CD4-positive, CD25-positive, alpha-beta regulatory T cell (primary cell): ENCODE data around the gene MRPS30. TPM values are rescaled to one million over a fixed set of nuclear protein-coding genes. Genes with fewer than 3 reads are reported as not detected.
"Not testable (repeated sequence)": the region's sequence is repeated elsewhere in the genome, so short reads cannot be mapped to it uniquely, and the experiment has no call there.

ENCODE experiments used
- ATAC-seq, 2 donors: fragments of 150-1000 bp; cut with Tn5 transposase; one replicate each; pipeline ENCODE4 v1.10.0; 2021; ENCODE audit warnings: low read depth in 2 of 2, moderate number of reproducible peaks in 2 of 2, moderate library complexity in 1 of 2
- DNase-seq, 3 donors: peaks; one replicate each; pipeline versions ENCODE4 v3.0.0 to v3.0.0-alpha.2; 2012 to 2022; ENCODE audit warnings: mixed read lengths in 1 of 3
- H3K27ac ChIP-seq: one replicate; pipeline ENCODE4 v1.7.0; 2013; ENCODE audit warnings: mild to moderate bottlenecking, low read length; ENCODE audit not compliant: insufficient read depth, poor library complexity, severe bottlenecking
- H3K27me3 ChIP-seq: one replicate; pipeline ENCODE4 v1.7.0; 2013; ENCODE audit warnings: low read length; ENCODE audit not compliant: control insufficient read depth, insufficient read depth
- H3K36me3 ChIP-seq: one replicate; pipeline ENCODE4 v1.7.0; 2013; ENCODE audit warnings: mild to moderate bottlenecking, low read length, moderate library complexity; ENCODE audit not compliant: control insufficient read depth, insufficient read depth
- H3K4me1 ChIP-seq: 2 replicates; pipeline ENCODE4 v1.7.0; 2013; ENCODE audit warnings: mild to moderate bottlenecking, low read length; ENCODE audit not compliant: insufficient read depth, control insufficient read depth, poor library complexity, severe bottlenecking
- H3K4me3 ChIP-seq: one replicate; pipeline ENCODE4 v1.7.0; 2013; ENCODE audit warnings: low read depth, mild to moderate bottlenecking, low read length, moderate library complexity
- H3K9me3 ChIP-seq, 2 experiments: 1 replicate in 1 of 2; 2 replicates in 1 of 2; pipeline ENCODE4 v1.7.0; 2013; ENCODE audit warnings: low read length in 2 of 2, mild to moderate bottlenecking in 1 of 2, moderate library complexity in 1 of 2; ENCODE audit not compliant: control insufficient read depth in 2 of 2
- H3K27ac Mint-ChIP-seq, 3 donors: one replicate each; pipeline ENCODE4 v1.8.0; 2020 to 2022; ENCODE audit warnings: mild to moderate bottlenecking in 3 of 3, mixed read lengths in 3 of 3, moderate library complexity in 2 of 3
- H3K27me3 Mint-ChIP-seq: one replicate; pipeline ENCODE4 v1.8.0; 2022; ENCODE audit warnings: mild to moderate bottlenecking, mixed read lengths
- H3K36me3 Mint-ChIP-seq: one replicate; pipeline ENCODE4 v1.8.0; 2020; ENCODE audit warnings: mixed read lengths
- H3K4me1 Mint-ChIP-seq, 4 donors: one replicate each; pipeline ENCODE4 v1.8.0; 2020 to 2022; ENCODE audit warnings: mixed read lengths in 4 of 4, mild to moderate bottlenecking in 1 of 4
- H3K4me3 Mint-ChIP-seq, 4 donors: one replicate each; pipeline ENCODE4 v1.8.0; 2020 to 2022; ENCODE audit warnings: mild to moderate bottlenecking in 4 of 4, mixed read lengths in 4 of 4, moderate library complexity in 3 of 4
- H3K9me3 Mint-ChIP-seq, 7 donors: one replicate each; pipeline ENCODE4 v1.8.0; 2020 to 2022; ENCODE audit warnings: mixed read lengths in 7 of 7, mild to moderate bottlenecking in 3 of 7, moderate library complexity in 2 of 7
- polyA plus RNA-seq, 4 donors: library from polyadenylated mRNA; unstranded; fragments of 300-500 nt; fragmentation: Illumina TruSeq; gene quantifications; one replicate each; pipeline ENCODE4 v1.2.3, GENCODE V29; 2021
- total RNA-seq: library from RNA; stranded (reverse); gene quantifications from one replicate; pipeline ENCODE4 v1.2.3, GENCODE V29; 2022

MRPS30 gene
- total and polyA plus RNA-seq, 5 donors from 2014 or later, result 42.5 to 75.4 (median 71.3) TPM

GRCh38 chr5:44783634-44784315, 25.0 kb upstream of the MRPS30 start:
- H3K27ac ChIP-seq, result no peak overlapping the region
- no peak overlapping the region for H3K4me3 Mint-ChIP-seq
- H3K9me3 ChIP-seq, result peaks cover 0 to 2% of the 10 kb centered on the region in 2 experiments
- H3K27me3 ChIP-seq, result no peaks in the 10 kb centered on the region
- no peak for DNase-seq
- H3K4me1 ChIP-seq, result no peaks in the 10 kb centered on the region
- no peak for ATAC-seq
- no peaks in the 10 kb centered on the region for H3K27me3 Mint-ChIP-seq
- peaks cover 0 to 9% (median 3%) of the 10 kb centered on the region in 7 donors for H3K9me3 Mint-ChIP-seq
- H3K36me3 Mint-ChIP-seq, result no peaks in the 10 kb centered on the region
- no peak overlapping the region for H3K4me3 ChIP-seq
- no peaks in the 10 kb centered on the region for H3K4me1 Mint-ChIP-seq
- H3K27ac Mint-ChIP-seq, result no peak overlapping the region
- H3K36me3 ChIP-seq, result no peaks in the 10 kb centered on the region

DNA sequence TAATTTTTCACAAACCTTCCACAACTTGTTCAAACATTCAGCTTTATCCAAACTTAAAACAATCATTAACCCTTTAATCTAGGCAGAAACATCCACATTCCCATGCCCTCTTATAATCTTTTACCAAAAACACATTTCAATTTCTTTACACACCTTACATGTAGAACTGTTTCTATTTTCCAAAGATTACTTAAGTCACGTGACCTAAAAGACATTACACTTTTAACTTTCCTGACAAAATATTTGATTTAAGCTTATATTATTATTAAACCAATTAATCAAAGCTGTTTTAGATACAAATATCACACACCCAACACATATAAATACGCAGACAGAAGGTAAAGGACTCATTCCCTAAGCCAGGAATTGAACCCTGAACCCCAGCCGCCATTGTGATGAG, 21.0 kb upstream of the MRPS30 start:
- no peak overlapping the region for H3K27ac ChIP-seq
- peaks cover 0 to 2% of the 10 kb centered on the region in 2 experiments for H3K9me3 ChIP-seq
- H3K36me3 ChIP-seq, result no peaks in the 10 kb centered on the region
- H3K4me1 ChIP-seq, result no peaks in the 10 kb centered on the region
- Mint-ChIP-seq H3K27me3 (peaks cover 5% of the 10 kb centered on the region), H3K27ac (no peak overlapping the region), H3K4me1 (no peaks in the 10 kb centered on the region), H3K4me3 (no peak overlapping the region), H3K36me3 (no peaks in the 10 kb centered on the region), H3K9me3 (peaks cover 0 to 23% (median 7%) of the 10 kb centered on the region in 7 donors)
- DNase-seq, result no peak
- no peak overlapping the region for H3K4me3 ChIP-seq
- H3K27me3 ChIP-seq, result no peaks in the 10 kb centered on the region
- no peak for ATAC-seq

DNA sequence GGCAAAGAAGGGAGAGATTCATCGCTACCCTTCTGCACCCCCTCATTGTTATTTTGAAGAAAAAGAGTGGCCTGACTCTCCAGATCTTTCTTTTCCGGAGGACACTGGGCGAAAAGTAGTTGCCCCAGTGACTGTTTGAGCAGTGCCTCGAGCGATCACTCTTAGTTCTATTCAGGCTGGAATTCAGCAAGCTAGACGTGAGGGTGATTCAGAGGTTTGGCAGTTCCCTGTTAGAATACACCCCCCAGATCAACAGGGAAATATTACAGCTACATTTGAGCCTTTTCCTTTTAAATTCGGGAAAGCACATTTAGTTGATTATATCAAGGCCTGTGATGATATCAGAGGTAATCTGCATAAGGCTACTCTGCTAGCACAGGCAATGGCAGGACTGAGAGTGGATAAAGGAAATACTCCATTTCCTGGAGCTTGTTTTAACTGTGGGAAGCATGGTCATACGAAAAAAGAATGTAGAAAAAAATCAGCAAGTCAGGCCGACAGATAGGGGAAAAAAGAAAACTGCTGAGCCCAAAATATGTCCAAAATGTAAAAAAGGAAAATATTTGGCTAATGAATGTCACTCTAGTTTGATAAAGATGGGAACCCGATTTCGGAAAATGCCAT, 19.3 kb upstream of the MRPS30 start:
- not testable (repeated sequence) for H3K36me3 Mint-ChIP-seq, H3K27ac Mint-ChIP-seq, H3K9me3 ChIP-seq, H3K27me3 ChIP-seq, H3K4me1 ChIP-seq, H3K4me3 ChIP-seq, H3K4me3 Mint-ChIP-seq, DNase-seq, H3K36me3 ChIP-seq, H3K4me1 Mint-ChIP-seq, H3K27ac ChIP-seq, ATAC-seq
- Mint-ChIP-seq H3K27me3 (peaks cover 12% of the 10 kb centered on the region), H3K9me3 (peaks cover 0 to 31% (median 11%) of the 10 kb centered on the region in 7 donors)

DNA sequence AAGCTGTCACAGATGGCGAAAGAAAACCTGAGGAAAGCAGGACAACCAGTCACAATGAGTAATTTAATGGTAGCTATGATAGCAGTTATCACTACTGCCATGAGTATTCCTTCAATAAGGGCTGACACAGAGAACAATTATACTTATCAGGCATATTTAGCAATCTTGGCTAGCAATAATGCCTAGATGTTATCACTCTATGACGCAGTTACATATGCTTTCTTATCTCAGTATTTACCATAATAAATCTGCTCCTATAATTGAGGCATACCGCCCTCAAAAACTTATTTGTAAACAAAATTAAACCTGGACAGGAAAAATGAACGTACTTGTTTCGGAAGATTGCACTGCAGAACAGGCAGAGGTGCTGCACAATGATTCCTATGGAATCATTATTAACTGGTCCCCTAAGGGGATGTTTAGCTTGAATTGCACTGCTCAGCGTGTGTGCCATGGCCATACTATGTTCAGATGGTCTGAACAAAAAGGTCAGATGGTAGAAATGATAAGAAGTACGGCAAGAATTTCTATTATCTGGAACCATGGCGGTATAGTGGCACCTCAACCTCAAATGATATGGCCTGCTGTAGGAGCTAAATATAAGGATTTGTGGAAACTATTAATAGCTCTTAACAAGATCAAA, 16.6 kb upstream of the MRPS30 start:
- H3K4me1 Mint-ChIP-seq, DNase-seq, H3K27ac Mint-ChIP-seq, H3K4me1 ChIP-seq, H3K36me3 ChIP-seq, H3K27me3 ChIP-seq, H3K27ac ChIP-seq, H3K4me3 ChIP-seq, H3K4me3 Mint-ChIP-seq, H3K36me3 Mint-ChIP-seq, ATAC-seq: not testable (repeated sequence)
- H3K9me3 ChIP-seq, result peaks cover 8 to 17% of the 10 kb centered on the region in 2 experiments
- Mint-ChIP-seq H3K9me3 (peaks cover 0 to 42% (median 11%) of the 10 kb centered on the region in 7 donors), H3K27me3 (peaks cover 18% of the 10 kb centered on the region)

GRCh38 chr5:44794371-44794770, 14.4 kb upstream of the MRPS30 start:
- ATAC-seq (no peak), DNase-seq (no peak)
- Mint-ChIP-seq H3K9me3 (peaks cover 0 to 32% (median 8%) of the 10 kb centered on the region in 7 donors), H3K36me3 (no peaks in the 10 kb centered on the region), H3K4me3 (no peak overlapping the region), H3K4me1 (peaks cover 0 to 7% (median 1%) of the 10 kb centered on the region in 4 donors), H3K27ac (no peak overlapping the region), H3K27me3 (peaks cover 25% of the 10 kb centered on the region)
- no peaks in the 10 kb centered on the region for H3K36me3 ChIP-seq
- no peak overlapping the region for H3K4me3 ChIP-seq
- H3K4me1 ChIP-seq, result no peaks in the 10 kb centered on the region
- no peak overlapping the region for H3K27ac ChIP-seq
- peaks cover 8 to 17% of the 10 kb centered on the region in 2 experiments for H3K9me3 ChIP-seq
- H3K27me3 ChIP-seq, result no peaks in the 10 kb centered on the region

- Mint-ChIP-seq H3K9me3 (peaks cover 0 to 31% (median 8%) of the 10 kb centered on the region in 7 donors), H3K27ac (no peak overlapping the region), H3K4me3 (no peak overlapping the region), H3K27me3 (peaks cover 21% of the 10 kb centered on the region), H3K36me3 (no peaks in the 10 kb centered on the region), H3K4me1 (peaks cover 0 to 7% (median 1%) of the 10 kb centered on the region in 4 donors)
- no peak overlapping the region for H3K27ac ChIP-seq
- peaks cover 8 to 17% of the 10 kb centered on the region in 2 experiments for H3K9me3 ChIP-seq
- DNase-seq, result no peak
- no peaks in the 10 kb centered on the region for H3K4me1 ChIP-seq
- no peak for ATAC-seq
- no peaks in the 10 kb centered on the region for H3K36me3 ChIP-seq
- no peaks in the 10 kb centered on the region for H3K27me3 ChIP-seq
- no peak overlapping the region for H3K4me3 ChIP-seq
Measured at GRCh38 chr5:44795496-44795895, 13.3 kb upstream of the MRPS30 start.

DNA sequence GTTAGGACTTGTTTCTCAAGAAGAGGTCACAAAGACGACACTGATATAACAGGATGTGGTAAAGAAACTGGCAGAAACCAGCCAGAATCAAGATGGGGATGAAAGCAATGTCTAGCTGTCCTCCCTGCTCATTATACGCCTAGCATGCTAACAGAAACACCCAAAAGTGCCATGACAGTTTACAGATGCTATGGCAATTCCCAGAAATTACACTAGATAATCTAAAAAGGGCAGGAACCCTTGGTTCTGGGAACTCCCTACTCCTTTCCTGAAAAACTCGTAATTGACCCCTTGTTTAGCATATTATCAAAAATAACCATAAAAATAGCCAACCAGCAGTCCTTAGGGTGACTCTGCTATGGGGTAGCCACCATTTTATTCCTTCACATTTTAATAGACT, 10.9 kb upstream of the MRPS30 start:
- no peaks in the 10 kb centered on the region for H3K36me3 Mint-ChIP-seq
- H3K27ac Mint-ChIP-seq, result no peak overlapping the region
- H3K36me3 ChIP-seq, result no peaks in the 10 kb centered on the region
- H3K9me3 ChIP-seq, result peaks cover 8 to 17% of the 10 kb centered on the region in 2 experiments
- no peaks in the 10 kb centered on the region for H3K4me1 ChIP-seq
- H3K27me3 ChIP-seq, result no peaks in the 10 kb centered on the region
- peaks cover 0 to 7% (median 1%) of the 10 kb centered on the region in 4 donors for H3K4me1 Mint-ChIP-seq
- no peak overlapping the region for H3K4me3 Mint-ChIP-seq
- H3K27me3 Mint-ChIP-seq, result peaks cover 21% of the 10 kb centered on the region
- peak in 1 of 3 donors; percentile 23 for DNase-seq
- peaks cover 0 to 23% (median 8%) of the 10 kb centered on the region in 7 donors for H3K9me3 Mint-ChIP-seq
- no peak overlapping the region for H3K27ac ChIP-seq
- no peak for ATAC-seq
- H3K4me3 ChIP-seq, result no peak overlapping the region
